Hepatic stellate cell (primary cell): Measurements from ENCODE around the gene DISC1.
"Not testable (repeated sequence)": the region's sequence is repeated elsewhere in the genome, so short reads cannot be mapped to it uniquely, and the experiment has no call there.

Experiments
- DNase-seq: peaks from one replicate; pipeline ENCODE4 v3.0.0; 2011; ENCODE audit warnings: low spot score

The DISC1 gene

DNA sequence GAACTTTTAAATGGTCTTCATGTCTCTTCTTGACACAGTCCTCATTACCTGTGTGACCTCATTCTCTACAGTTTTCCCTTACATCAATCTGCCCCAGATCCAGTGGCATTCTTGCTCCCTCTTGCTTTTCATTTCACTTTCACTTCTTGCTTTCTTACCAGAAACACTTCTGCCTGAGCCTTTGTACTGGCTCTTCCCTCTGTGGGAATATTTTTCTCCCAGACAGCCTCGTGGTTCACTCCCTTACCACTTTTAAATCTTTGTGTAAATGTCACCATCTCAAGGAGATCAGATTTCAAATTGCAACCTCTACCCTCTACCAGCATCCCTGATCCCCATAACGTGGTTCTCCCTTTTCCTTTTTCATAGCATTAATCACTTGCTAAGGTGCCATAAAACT, 73.2 kb downstream of the DISC1 start:
- no peak for DNase-seq

DNA sequence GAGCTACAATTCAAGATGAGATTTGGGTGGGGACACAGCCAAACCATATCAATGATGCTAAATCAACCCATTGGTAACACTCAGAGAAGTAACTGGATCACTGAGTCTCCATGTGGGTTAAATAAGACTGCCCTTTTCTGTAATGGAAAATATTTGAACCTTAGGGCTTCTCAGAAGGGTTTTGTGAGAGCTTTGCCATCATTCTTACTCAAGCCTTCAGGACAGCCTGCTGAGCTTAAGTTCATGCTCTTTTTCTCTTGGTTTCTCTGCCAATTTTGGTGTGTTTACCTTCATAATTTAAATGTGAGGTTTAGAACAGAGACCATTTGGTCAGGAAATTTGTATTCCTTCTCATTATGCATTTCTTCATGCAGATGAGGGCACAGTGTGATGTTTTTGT, 74.7 kb downstream of the DISC1 start:
- DNase-seq, result no peak

DNA sequence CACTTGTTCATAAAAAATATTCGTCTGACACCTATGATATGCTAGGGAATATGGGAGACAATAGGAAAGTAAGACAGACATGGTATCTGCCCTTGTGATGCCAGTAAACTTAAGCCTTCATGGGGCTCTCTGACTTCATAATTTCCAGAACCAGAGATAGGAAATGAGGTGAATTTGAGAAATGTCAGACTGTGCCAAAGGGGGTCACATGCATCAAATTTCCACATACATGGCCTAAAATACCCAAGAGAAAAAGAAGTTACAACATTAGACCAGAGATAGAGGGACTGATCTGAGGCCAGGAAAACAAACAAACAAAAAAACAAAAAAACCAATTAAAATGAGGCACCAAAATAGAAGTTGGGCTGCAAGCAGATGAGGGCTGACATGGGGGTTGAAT, 75.7 kb downstream of the DISC1 start:
- DNase-seq, result no peak

DNA sequence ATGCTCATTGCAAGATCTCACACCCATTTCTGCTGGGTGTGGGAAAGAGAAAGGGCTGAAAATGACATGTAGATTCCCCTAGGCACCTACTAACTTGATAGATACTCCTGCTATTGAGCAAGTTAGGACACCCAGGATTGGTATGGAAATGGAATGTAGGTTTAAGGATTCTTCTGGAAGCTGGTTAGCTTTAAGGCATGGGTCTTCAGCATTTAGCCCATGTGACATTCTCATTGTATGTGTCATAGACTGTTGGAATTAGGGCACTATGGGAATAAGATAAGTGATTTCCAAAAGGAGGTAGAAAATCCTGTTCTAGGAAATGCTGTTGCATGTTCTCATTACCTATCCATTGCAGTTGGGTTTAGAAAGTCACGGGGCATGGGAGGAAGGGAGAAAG, 76.2 kb downstream of the DISC1 start:
- DNase-seq, result peak; percentile 58

DNA sequence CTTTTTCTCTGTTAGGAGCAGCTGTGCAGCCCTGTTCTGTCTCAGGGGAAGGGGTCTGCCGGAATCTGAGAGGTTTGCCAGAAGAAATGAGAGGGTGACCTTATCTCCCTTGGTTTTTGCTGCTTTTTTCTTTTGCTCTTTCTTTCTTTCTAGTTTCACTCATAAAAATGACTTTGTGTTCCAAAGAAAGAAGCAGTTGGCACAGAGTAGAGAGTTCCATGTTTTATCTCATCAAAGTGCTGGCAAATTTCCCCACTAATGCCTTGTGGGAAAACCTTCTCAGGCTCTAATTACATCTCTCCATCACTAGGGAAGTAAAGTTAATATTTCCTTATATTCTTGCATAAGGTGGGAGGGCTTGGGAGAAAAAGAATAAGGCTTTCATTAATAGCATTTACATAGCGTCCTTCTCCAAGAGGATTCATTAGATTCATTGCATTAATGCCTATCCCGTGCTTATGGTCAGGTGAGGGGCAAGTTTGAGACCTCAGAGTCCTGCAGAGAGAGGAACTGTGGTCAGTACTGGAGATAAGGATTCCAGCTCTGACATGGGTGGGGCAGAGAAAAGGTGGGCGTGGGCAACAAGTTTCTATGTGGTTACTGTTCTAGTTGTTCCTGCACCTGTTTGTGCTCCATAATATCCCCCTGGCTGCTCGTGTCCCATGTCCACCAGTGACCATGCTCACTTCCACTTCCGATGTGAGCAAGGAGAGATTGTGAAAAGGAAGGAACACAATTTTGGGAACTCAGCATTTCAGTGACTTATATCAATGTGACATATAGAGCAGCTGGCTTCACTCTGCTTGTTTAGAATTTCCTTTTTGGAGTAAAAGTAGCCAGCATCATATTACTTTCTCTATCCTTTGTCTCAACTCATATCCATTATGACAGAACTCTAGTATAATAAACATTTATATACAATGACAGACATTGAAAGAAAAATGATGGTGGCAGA, 79.5 kb downstream of the DISC1 start:
- DNase-seq, result no peak

DNA sequence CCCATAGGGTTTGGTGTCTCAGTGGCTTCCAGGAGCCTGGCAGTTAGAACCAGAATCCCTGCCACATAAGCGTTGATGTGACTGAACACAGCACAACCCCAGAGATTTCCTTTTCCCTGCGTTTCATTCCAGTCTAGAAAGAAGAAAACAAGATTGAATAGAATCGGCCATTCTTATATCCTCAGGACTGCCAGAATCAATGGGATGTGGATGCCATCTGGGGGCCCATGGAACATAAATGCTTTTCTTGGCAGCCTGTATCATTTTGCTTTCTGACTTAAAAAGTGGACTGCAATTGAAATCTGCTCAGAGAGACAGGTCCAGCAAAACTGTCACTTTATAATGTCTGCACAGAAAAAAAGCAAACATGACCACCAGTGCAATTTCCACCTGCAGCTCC, 80.3 kb downstream of the DISC1 start:
- no peak for DNase-seq

DNA sequence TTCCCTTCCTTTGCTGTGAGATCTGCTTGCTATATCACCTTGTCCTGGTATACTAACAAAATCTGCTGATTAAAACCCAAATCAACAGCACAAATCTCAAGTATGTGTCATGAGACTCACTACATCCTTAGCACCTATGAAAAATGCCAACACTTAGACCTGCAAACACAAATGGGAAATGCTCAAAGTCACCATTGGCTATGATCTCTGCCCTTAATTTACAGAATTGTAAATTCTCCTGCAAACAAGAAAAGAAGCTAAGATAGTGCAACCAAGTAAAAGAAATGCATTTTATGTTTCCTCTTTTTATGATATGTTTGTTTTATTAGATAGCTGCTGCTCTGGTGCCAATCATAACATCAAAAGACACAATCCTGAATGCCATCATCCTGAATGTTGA, 80.8 kb downstream of the DISC1 start:
- no peak for DNase-seq

DNA sequence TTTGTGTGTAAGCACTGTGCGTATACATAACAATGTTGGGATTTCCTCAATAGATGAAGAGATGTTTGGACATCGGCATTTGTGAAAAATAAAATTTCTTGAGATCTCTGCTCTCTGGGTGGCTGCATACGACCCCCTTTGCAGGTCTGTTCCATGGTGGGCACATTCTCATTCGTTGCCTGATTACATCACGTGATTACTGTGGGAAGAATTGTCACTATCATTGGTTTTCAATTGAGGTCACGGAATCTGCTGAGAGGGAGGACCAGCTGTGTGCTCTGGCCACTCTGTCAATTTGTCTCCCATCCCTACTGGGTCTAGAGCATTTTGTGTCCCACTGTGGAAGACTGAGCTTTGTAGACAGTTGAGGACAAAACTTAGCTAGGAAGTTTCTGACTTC, 81.8 kb downstream of the DISC1 start:
- DNase-seq, result no peak

DNA sequence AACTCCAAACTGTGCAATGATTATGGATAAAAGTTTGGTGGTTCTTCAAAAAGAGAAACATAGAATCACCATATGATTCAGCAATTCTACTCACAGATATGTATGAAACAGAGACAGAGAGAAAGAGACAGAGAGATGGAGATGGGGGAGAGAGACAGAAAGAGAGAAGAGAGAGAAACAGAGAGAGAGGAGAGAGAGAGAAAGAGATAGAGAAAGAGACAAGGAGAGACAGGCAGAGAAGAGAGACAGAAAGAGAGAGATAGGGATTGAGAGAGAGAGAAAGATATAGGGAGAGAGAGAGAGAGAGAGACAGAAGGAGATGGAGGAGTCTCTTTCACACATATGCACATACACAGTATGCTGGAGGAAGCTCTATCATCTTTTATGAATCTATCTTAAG, 87.8 kb downstream of the DISC1 start:
- DNase-seq, result no peak

DNA sequence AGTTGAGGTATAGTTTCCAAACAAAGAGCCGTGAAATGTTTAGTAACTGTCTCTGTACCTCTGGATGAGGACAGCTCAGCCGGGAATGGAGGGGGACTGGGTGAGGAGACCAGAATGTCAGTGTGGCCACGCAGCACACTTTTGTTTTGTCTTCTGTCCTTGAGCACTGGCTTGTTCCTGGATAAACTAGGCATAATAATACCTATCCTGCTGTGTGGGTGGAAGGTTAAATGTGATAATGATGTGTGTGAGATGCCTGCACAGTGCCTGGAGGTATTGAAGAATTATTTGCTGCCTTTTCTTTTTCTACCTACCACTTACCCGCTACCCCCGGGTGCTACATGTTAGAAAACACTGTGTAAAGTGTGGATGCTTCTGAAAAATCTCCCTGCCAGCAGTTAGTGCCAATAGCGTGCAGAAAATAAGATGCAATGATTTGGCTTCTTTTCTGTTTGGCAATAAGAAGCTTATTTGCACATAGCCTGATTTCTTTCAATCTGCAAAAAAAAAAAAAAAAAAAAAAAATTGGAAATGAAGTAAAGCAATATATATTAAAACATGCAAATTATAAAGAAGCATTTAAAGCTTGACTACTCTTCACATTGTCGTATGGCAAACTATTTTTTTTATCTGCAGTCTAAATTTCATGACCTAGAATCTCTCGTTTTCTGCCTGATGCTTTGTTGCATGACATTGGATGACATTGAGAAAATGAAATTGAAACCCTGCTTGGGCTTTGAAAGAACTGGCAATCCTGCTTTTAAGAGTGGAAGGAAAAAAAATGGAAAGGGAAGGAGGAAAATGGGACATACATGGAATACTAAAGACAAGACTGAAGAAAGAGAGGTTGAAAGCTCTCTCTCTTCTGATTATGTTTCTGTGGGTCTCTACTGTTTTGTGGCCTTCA, 89.5 kb downstream of the DISC1 start:
- DNase-seq, result no peak

DNA sequence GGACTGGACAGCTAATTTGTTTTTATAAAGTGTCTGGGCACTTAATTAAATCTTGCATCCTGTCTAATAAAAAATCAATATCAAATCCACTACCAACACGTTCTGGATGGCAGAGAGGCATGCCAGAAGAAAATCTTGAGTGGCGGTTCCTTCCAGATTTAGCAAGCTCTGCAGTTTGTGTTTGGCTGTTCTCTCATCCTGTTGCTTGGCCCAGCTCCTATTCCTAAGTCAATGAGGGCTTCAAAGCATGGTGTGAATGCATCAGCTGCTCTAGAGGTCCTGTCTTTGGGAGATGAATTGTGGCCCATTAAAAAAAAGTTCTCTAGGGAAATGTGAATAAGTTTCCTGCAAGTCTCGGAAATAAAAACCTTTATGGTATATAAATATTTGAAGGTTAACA, 90.3 kb downstream of the DISC1 start:
- no peak for DNase-seq

DNA sequence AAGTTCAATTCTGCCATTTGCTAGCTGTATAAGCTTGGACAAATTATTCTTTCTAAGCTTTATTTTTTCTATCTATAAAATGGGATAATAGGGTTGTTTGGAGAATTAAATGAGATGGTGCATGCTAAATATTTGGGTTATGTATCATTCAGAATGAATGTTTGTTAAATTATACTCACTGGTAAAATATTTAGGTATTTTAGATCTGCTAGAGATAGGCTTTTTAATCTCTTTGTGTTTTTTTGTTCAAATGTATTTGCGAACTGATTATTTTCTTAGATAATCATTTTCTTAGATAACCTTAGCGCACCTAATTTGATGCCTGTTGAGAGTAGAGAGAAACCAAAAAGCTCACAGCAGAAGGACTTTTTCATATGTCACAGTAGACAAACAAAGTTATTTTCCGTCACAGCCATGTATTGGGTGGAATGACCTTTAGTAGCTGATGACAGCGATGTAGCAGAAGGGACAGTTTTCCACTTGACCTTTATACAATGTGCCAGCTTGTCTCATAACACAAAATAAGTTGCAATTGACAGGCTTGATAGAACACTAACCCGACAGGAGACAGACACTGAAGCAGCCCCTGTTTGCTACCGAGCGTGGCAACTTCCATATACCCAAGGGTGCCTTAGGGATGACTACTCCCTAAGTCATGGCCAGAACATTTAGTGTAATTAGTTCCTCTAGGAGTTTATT, 93.0 kb downstream of the DISC1 start:
- DNase-seq, result no peak

DNA sequence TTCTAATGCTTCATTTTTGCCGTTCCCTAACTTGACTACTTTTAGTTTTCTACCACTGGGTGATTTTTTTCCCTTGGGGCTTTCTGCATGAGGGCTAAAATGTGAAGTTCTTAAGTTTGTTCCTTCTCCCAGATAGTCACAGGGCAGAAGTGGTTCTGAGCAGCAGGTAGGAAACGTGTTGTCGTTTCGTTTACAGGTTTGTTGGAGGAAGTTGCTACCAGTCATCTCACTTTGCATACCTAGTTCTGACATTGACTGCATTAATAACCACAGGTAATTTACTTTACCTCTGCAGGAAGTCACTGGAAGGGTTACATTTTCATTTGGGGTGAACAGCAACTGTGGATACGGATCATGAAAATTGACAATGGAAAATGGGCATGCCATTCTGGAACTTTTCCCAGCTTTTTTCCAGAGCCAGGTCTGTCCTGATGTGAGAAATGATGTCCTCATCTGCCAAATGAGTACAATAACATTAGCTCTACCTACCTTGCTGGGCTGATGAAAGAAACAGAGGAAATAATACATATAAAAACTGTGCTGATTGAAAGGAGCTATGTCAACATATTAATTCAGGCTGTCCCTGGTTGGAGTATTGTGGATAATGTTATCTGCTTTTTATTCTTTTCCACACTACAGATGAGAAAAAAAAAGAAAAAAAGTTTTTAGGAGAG, 94.2 kb downstream of the DISC1 start:
- no peak for DNase-seq

DNA sequence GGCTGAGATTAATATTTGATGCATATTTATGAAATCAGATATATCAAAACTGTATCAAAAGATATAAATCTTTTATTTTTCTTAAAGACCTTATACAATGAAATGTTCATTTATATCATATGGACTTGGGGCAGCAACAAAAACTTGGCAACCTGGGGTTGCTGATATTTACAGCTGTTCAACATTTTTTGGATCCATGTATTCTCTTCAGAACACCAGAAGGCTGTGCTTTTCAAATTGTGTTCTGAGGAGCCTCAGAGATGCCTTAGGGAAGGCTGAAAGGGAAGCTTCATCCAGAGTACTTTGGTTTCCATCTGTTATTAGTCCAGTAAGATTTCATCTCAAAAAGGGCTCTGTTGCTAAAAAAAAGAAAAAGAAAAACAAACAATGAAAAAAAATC, 94.8 kb downstream of the DISC1 start:
- DNase-seq, result no peak

DNA sequence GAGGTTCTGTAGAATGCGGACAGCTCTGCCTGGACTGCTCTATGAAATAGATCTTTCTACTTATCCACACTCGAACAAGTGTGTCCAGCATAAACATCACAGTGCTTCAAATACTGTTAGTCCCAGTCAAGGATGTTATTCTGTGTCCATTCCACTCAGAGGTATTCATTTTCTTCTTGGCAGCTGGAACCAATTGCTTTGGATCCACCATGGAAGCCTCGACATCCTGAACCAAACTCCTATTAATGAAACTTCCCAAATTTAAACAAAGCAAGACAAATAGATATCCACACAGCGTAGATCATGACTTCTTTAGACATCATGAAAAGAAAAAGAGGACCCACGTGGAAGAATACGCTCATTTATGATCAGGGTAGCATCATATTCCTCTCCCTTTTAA, 95.8 kb downstream of the DISC1 start:
- no peak for DNase-seq

DNA sequence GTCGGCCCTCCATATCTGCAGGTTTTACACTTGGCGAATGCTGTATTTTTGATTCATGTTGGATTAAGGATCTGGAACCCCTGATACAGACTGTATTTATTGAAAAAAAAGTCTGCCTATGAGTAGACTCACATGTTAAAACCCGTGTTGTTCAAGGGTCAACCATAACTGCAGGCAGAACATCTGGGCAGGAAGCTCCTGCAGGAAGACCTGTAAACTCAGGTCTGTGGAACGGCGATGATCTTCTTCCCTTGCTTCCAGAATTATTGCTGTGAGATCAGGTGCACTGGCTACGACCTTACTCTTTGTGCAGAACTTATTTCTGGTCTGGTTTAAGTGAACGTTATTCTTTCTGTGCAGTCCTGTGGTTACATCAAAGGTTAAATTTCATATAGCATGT, 96.6 kb downstream of the DISC1 start:
- no peak for DNase-seq

DNA sequence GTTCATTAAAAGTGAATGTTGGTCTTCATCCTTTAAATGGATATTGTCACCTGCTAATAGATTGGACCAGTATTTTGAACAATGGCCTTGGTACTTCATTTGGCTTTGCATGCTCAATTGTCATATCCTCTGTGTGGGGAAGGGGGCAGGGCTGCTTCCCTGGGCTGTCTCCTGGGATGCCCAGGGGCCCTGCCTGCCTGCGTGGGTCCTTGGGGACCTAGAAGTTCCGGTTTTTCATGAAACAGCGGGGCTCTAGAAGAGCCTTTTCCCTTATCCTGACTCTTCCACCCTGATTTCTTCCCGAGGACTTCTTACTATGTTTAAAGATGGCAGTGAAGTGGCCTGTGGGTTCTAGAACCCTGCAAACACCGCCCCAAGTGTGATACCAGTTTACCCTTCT, 97.5 kb downstream of the DISC1 start:
- DNase-seq, result no peak

DNA sequence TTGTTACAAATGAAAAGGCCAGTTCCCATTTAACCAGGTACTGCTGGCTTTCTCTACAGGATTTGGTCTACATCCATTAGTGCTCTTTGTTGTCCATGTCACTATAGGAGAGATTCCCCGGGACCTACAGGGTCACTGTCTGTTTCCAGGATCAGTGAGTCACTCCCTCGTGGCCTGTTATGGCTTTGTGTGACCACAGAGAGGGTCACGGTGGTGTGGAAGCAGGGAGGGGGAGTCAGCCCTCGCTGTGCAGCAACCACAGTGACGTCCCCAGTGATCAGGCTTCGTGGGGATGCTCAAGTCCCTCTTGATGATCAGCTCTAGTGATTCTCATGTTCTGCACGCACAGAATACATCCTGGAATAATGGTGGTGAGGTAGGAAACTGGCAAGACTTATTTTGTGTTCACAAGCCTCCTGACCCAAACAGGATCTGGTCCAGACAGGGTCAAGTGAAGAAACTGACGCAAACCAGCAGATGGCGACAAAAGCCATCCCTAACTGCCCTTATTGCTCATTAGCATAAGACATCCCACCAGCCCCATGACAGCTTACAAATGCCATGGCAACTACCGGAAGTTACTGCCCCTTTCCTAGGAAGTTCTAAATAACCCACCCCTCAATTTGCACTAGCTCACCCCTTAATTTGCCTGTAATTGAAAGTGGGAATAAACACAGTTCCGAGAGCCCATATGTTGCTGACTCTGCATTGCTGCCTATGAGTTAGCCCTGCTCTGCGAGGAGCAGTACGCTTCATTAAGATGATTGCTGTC, 98.5 kb downstream of the DISC1 start:
- DNase-seq, result peak; percentile 19

DNA sequence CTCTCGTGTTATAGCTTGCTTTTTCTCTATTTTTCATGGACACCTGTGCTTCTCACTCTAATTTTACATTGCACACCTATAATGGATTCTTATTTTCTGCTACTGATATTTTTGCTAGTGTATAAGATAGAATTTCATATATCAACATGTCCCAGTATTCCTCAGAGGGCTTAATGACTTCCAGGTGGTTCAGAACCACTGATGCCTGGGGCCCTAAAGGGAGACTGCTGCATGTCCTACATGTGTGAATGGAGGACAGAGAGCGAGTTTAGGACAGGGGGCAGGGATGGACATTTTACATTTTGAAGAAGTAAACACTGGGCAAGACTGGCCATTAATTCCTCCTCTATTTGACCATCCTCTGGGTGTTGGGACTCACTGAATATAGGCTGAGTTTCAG, 100.6 kb downstream of the DISC1 start:
- DNase-seq, result no peak

DNA sequence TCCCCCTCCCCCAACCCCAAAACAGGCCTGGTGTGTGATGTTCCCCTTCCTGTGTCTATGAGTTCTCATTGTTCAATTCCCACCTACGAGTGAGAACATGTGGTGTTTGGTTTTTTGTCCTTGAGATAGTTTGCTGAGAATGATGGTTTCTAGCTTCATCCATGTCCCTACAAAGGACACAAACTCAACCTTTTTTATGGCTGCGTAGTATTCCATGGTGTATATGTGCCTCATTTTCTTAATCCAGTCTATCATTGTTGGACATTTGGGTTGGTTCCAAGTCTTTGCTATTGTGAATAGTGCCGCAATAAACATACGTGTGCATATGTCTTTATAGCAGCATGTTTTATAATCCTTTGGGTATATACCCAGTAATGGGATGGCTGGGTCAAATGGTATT, 102.4 kb downstream of the DISC1 start:
- not testable (repeated sequence) for DNase-seq

DNA sequence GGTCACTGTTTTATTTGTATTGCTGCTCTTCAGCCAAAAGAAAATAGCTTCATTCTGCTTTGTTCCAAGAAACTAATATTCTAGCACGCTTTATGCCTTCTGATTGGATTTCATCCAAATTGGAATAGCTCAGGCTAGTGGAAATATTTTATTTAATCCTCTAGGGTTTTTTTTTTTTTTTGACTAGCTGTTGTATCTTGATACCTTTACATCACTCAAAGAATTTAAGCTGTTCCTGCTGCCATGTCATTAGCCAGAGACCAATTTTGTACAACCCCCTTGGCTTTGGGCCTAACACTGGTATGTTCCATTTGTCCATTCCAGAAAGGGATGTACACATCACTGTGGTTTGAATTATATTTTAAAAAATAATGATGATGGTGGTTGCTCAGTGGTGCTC, 103.0 kb downstream of the DISC1 start:
- no peak for DNase-seq
